Erythroblast (primary cell): Measurements from ENCODE around the gene VPS37D.
"Not testable (repeated sequence)": the region's sequence is repeated elsewhere in the genome, so short reads cannot be mapped to it uniquely, and the experiment has no call there.

ENCODE experiments used
- DNase-seq, 2 experiments: peaks; one replicate each; lab custom pipeline; 2025; lab: John Stamatoyannopoulos, UW
- GATA1 ChIP-seq: IDR thresholded peaks from 2 replicates; pipeline ENCODE4 v1.6.1; 2011; ENCODE audit warnings: low read depth, mild to moderate bottlenecking, control low read depth, low read length, moderate library complexity
- POLR2A ChIP-seq: IDR thresholded peaks from 2 replicates; pipeline ENCODE4 v1.6.1; 2011; ENCODE audit warnings: mild to moderate bottlenecking, low read length

Gene VPS37D

GRCh38 chr7:73717025-73717807 lies 49.6 kb downstream of the VPS37D start:
- DNase-seq, result no peak
- TF ChIP-seq POLR2A, result no peak
- no peak for TF ChIP-seq GATA1

- TF ChIP-seq GATA1 (no peak), POLR2A (no peak)
- peak in 1 of 2 experiments; percentile 38 for DNase-seq
These were observed 50.4 kb downstream of the VPS37D start for GRCh38 chr7:73717991-73718405.

- TF ChIP-seq GATA1, result no peak
- TF ChIP-seq POLR2A, result no peak
- DNase-seq, result no peak
These were observed 50.8 kb downstream of the VPS37D start for GRCh38 chr7:73718438-73718881.

GRCh38 chr7:73718905-73719805 lies 51.5 kb downstream of the VPS37D start, which contains the start of gene STX1A:
STX1A (minus strand) TSS chr7:73719669; CDS start chr7:73719631, 38 bp downstream.
- TF ChIP-seq POLR2A (no peak), GATA1 (no peak)
- DNase-seq, result peak; percentile 55 to 59

GRCh38 chr7:73719806-73720169 lies 52.2 kb downstream of the VPS37D start:
- TF ChIP-seq GATA1, result no peak
- TF ChIP-seq POLR2A, result no peak

GRCh38 chr7:73720443-73720842 lies 52.8 kb downstream of the VPS37D start:
- DNase-seq, result not testable (repeated sequence)

More at GRCh38 chr7:73719806-73720169, 52.2 kb downstream of the VPS37D start:
- DNase-seq, result no peak

- no peak for DNase-seq
- TF ChIP-seq POLR2A (no peak), GATA1 (no peak)
These were observed 53.8 kb downstream of the VPS37D start for GRCh38 chr7:73721377-73721817.
